Colon (tissue), 2 donors: ENCODE measurements around the gene EAF1.
"Not testable (repeated sequence)": the region's sequence is repeated elsewhere in the genome, so short reads cannot be mapped to it uniquely, and the experiment has no call there.

Experiments used
- FAIRE-seq: peaks from 2 replicates; lab custom pipeline; 2012; peaks lifted over from hg19 to GRCh38; lab: Jason Lieb, UNC
- donor health status: control.
- donor health status: control.

Gene EAF1

GRCh38 chr3:15452156-15452555, 24.8 kb downstream of the EAF1 start:
- no peak for FAIRE-seq

GRCh38 chr3:15452961-15453360, 25.6 kb downstream of the EAF1 start:
- no peak for FAIRE-seq

DNA sequence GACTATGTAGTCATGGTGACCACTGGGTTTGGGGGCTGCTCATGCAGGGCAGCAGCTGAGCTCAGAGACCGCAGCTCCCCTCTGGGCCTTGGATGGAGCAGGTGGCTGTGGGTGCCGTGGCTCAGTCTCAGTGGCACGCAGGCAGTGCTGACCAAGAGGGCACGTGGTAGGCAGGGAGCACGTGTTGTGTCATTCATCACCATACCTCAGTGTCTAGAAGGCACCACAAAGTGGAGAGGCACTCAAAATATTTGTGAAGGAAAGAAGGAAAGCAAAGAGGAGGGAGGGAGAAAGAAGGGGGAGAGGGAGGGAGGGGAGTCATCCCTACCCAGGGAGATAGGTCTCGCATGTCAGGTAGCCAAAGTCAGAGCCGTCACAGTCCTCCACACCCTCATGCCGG, 26.1 kb downstream of the EAF1 start:
- FAIRE-seq: no peak

DNA sequence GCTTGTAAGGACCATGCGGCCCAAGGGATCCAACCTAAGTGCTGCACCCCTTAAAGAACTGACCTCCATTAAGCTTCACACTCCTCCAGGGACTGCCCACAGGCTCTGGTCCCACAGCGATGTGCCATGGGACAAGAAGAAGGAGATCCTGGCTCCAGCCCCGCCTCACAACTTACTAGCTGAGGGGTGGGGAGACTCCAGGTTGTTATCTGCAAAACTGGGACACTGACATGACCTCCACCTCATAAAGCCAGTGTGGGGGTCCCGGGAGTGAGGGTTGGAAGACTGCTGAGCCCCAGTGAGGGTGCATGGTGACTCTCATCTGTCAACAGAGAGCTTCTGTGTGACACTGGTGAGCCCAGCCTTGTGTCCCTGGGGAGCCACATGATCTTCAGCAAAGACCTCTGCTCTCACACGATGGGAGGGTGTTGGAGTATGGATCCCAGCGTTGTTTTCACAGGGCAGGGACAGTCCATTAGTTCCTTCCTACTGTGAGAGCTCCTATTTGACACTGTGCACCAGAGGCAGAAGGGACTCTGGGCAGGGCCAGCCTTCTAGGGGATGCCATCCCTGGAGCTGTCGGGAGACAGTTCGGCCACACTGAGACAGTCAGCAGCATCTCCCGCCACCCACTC, 26.7 kb downstream of the EAF1 start:
- no peak for FAIRE-seq

GRCh38 chr3:15454965-15455364, 27.6 kb downstream of the EAF1 start:
- FAIRE-seq: no peak

- FAIRE-seq: no peak
Observed at GRCh38 chr3:15455756-15456155, 28.4 kb downstream of the EAF1 start.

GRCh38 chr3:15456321-15456720, 28.9 kb downstream of the EAF1 start:
- FAIRE-seq: no peak

DNA sequence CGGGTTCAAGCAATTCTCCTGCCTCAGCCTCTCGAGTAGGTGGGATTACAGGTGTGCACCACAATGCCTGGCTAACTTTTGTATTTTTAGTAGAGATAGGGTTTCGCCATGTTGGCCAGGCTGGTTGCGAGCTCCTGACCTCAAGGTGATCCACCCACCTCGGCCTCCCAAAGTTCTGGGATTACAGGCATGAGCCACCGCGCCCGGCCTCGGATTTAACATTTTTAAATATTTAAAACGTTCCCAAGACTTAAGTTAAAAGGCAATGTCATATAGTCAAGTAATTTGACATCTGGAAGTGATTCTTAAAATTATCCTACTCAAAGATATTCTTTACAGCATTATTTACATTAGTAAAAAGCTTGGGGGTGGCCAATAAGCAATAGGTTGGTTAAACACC, 29.5 kb downstream of the EAF1 start:
- FAIRE-seq: not testable (repeated sequence)

DNA sequence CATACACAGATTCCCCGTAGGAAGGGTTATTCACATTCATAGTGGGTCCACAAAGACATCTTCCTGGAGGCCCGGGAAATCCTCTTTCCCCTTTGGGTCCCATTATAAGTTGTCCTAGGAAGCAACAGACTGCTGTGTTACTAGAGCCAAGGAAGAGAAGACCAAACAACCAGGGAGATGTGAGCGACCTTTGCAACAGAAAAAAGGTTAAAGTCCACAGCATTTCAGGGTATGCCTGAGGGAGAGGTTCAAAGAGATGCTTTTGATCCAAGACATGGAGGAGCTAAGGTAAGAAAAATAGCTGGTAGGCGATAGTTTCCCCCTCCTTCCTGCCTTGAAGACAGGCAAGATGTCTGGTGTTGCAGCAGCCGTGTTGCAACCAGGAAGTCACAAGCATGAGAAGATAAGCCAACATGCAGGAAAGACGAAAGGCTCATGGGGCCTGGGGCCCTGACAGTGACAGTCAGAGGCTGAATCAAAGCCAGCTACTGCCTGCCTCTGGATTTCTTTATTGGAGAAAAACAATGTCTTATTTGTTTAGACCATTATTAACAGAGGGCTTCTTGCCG, 30.9 kb downstream of the EAF1 start:
- no peak for FAIRE-seq

GRCh38 chr3:15460891-15461531, 33.6 kb downstream of the EAF1 start:
- FAIRE-seq: no peak

DNA sequence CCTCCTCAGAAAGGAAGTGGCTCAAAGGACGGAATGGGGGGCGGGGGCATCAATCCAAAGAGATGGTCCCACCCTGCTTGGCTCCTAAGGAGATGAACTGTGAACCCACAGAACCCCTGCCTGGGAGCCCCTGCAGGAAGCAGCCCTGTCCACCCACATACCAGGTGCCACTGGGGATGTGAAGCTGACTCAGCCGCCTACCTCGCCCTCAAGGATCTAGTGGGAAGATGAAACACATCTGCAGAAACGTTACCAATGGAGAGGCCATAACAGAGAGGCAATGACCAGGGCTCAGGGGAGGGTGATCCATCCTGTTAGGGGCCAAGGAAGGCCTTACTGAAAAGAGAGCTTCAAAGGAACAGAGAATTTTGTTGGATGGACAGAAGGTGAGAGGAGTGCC, 35.1 kb downstream of the EAF1 start:
- no peak for FAIRE-seq

GRCh38 chr3:15465876-15466585, 38.6 kb downstream of the EAF1 start:
- no peak for FAIRE-seq

GRCh38 chr3:15467227-15468181, 40.1 kb downstream of the EAF1 start:
- no peak for FAIRE-seq

DNA sequence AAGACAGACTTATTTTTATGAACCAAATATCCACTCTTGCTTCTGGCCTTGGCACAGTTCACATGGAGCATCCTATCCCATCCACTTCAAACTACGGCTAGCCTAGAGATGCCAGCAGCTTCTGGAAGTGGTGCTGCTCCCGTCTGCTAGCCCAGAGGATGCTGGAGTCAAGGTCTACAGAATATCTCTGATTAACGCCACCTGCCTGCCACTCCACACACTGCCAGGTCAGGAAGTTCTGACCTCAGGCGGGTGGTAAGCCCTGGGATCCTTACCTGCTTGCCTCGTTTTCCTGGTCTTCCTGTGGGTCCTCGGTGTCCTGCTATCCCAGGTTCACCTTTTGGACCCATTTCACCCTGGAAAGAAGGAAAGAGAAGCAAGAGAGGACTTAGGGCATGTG, 42.9 kb downstream of the EAF1 start:
- FAIRE-seq: no peak

- FAIRE-seq: no peak
Observed at GRCh38 chr3:15470849-15471248, 43.5 kb downstream of the EAF1 start.

DNA sequence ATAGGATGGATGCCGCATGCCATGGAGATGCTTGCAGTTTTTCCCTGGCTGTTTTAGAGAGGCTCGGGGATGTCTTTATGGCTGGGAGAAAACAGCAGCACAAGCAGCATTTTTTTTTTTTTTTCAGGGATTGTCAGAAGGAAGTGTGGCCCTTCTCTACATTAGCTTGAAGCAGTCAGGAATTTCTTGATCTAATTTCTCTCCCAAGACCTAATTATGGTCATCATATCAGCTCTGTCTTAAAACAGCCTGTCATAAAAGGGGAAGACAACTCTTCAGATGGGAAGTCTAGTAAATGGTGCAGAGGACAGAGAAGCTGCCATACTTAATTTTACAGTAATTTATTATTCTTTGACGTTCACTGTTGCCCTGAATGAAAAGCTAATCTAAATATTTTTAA, 44.5 kb downstream of the EAF1 start:
- no peak for FAIRE-seq

DNA sequence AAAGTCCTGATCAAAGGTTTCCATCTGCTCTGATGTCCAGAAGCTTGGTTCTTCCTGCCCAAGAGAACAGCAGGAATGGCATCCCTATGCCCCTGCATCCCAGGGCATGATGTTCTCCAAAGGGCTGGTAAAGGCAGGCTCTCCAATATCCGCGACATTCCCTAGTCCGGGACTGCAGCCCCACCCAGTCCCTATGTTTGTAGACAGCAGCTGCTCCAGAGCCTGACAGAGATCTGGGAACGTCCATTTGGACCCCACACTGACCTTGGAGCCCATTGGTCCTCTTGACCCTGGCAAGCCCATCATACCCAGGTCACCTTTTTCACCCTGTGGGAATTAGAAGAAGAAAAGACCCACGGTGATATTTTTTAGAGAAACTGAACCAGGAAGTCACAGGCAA, 47.8 kb downstream of the EAF1 start:
- FAIRE-seq: no peak

- FAIRE-seq: no peak
Observed at GRCh38 chr3:15476378-15476777, 49.0 kb downstream of the EAF1 start.

- FAIRE-seq: no peak
Observed at GRCh38 chr3:15477951-15478639, 50.7 kb downstream of the EAF1 start.

DNA sequence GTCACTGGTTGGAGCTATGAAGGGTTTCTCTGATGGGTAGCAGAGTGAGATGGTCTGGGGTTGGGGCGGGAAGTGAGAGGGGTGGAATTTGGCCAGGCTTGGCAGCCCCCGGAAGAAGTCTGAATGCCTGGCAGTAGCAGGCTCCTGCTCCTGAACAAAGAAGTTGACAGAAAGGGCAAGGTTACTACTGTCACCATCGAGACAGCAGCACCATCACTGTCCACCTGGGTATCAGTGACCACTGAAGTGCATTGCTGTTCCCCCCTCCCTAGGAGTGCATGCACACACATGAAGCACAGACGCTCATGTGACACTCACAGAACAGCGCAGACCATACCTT, 51.2 kb downstream of the EAF1 start:
- FAIRE-seq: no peak

DNA sequence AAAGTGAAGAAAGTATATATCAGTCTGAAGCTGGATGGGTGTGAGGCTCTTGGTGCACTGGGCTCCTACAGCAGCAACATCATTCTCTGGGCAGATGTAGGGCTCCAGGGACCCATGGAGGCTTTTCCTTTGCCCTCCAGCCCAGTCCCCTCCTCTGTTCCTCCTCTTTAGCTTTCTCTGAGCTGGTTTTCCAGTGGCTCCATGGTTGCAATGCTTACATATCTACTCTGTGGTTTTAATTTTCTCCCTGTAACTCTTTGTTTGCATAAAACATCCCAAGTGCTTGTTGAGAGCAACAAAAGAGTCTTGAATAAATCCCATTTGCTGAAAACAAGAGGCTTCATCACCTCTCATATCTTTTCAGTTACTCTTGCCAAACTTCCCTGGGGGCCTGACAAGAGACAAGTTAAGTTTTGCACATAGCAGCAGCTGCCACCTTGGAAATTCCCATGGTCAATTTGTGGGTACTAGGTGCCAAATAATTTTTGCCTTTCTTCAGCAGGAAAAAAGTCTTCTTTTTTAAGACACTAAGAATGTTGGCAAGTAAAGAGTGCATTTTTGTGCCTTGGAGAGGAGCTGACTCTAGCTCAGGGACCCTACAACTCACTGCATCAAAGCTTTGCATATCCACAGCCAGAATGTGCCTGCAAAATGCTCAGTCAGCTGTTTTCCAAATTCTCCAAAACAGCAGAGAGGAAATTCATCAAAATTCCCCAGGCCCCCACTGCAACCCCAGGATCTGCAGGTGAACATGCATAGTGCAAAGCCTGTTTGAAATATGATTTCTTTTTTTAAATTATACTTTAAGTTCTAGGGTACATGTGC, 52.2 kb downstream of the EAF1 start:
- FAIRE-seq: no peak
